ENCODE results near the gene NHSL2.
A peak's percentile ranks its signal among the peaks of the same experiment; 100 is the strongest.

NHSL2 gene

GRCh38 chrX:72176981-72177380 is 266.3 kb downstream of the NHSL2 start:
- H3K4me3 ChIP-seq (ENCODE audit: low read depth, low read length): no peak overlapping the region
- H3K9me3 ChIP-seq (ENCODE audit: severe bottlenecking): peaks cover 3% of the 10 kb centered on the region
- H3K36me3 ChIP-seq: no peaks in the 10 kb centered on the region
- TF ChIP-seq, protein P1, sequence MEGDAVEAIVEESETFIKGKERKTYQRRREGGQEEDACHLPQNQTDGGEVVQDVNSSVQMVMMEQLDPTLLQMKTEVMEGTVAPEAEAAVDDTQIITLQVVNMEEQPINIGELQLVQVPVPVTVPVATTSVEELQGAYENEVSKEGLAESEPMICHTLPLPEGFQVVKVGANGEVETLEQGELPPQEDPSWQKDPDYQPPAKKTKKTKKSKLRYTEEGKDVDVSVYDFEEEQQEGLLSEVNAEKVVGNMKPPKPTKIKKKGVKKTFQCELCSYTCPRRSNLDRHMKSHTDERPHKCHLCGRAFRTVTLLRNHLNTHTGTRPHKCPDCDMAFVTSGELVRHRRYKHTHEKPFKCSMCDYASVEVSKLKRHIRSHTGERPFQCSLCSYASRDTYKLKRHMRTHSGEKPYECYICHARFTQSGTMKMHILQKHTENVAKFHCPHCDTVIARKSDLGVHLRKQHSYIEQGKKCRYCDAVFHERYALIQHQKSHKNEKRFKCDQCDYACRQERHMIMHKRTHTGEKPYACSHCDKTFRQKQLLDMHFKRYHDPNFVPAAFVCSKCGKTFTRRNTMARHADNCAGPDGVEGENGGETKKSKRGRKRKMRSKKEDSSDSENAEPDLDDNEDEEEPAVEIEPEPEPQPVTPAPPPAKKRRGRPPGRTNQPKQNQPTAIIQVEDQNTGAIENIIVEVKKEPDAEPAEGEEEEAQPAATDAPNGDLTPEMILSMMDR (IDR thresholded peaks at IDR 0.05; ENCODE audit: low read depth, low read length): no peak
- DNase-seq: no peak
- H3K27ac ChIP-seq: no peak overlapping the region
- H3K27me3 ChIP-seq (ENCODE audit: insufficient read depth, low read depth, severe bottlenecking): no peaks in the 10 kb centered on the region

DNA sequence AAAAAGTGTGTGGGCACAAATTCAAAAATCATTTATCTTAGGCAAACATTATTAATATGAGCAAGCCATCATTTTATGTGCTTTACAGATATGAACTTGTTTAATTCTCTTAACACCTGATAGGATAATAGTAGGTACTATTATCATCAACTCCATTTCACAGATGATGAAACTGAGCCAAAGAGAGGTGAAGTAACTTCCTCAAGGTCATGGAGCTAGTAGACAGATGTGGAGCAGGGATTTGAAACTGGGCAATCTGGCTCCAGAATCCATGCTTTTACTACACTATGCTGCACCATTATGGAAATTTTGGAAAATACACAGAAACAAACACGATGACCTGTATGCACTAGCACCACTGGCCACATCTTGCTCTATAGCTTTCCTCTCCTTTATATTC is 269.9 kb downstream of the NHSL2 start:
- DNase-seq: no peak
- Histone ChIP-seq H3K27ac (peak overlapping the region; percentile 94), H3K9me3 (ENCODE audit: severe bottlenecking) (peaks cover 3% of the 10 kb centered on the region), H3K27me3 (ENCODE audit: insufficient read depth, low read depth, severe bottlenecking) (no peaks in the 10 kb centered on the region), H3K36me3 (peaks cover 14% of the 10 kb centered on the region), H3K4me3 (ENCODE audit: low read depth, low read length) (peak overlapping the region; percentile 99)
- TF ChIP-seq, protein P1 (IDR thresholded peaks at IDR 0.05; ENCODE audit: low read depth, low read length): no peak

DNA sequence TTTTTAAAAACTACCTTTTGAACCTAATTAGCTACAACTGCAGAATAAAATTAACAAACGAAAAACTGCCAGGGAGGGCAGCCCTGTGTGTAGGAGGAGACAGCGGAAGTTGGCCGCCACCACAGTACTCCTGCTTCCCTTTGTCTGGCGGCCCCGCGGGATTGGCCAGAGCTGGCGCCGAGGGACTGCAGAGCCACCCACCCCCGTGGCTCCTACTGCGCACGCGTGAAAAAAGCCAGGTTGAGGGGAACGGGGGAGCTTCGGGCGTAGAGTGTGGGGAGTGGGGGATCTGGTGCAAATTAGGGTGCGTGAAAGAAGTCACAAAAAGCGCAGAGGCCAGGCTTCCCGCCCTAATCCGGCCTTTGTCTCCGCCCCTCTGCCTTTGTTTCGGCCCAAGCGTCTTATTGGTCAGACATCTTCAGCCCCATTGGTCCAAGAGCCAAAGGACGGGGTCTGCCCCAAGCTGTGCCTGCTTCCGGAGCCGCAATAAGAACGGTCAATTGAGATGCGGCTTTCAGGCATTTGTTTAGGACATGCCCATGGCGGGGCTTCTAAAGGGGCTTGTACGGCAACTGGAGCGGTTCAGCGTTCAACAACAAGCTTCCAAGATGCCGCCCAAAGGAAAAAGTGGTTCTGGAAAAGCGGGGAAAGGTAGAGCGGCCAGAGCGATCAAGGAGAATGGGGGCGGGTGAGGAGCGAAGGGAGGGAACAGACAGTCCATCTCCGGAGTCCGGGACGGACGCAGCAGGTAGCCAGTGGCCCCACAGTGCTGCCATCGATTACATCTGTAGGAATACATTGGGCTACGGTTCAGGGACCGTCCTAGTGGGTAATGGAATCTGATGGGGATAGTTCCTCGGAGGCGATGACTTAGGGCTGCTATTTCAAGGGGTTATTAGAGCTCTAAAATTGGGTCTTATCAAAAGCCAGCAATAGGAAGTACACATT is 270.8 kb downstream of the NHSL2 start, which contains the start of gene PIN4:
TSS of gene PIN4 (plus strand) at position 580 of the 948 bp plus-strand sequence. CDS start at position 609, 29 bp downstream.
- TF ChIP-seq, protein P1 (IDR thresholded peaks at IDR 0.05; ENCODE audit: low read depth, low read length): no peak
- peak; percentile 99 for DNase-seq
- H3K4me3 ChIP-seq (ENCODE audit: low read depth, low read length): peak within 1 kb of the TSS; percentile 99
- H3K27me3 ChIP-seq (ENCODE audit: insufficient read depth, low read depth, severe bottlenecking): no peaks in the 10 kb centered on the region
- peak within 1 kb of the TSS; percentile 94 for H3K27ac ChIP-seq
- peaks cover 20% of the 10 kb centered on the region for H3K36me3 ChIP-seq
- peaks cover 3% of the 10 kb centered on the region for H3K9me3 ChIP-seq (ENCODE audit: severe bottlenecking)

DNA sequence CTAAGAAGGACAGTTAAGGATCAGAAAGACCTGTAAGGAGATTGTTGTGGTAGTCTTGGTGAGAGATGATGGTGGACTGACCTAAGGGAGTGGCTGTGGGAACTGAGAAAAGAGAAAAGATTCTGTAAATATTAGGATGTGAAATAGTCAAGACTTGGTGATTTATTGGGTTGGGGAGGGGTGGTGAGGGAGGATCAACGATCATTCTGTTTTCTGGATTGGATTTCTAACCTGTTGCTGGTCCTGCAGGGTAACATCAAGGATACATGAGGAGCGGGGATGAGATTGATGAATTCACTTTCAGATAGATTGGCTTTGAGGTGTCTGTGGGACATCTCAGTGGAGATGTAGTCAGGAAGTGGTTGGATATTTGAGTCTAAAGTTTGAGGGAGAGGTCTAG is 272.3 kb downstream of the NHSL2 start:
- H3K4me3 ChIP-seq (ENCODE audit: low read depth, low read length): peak overlapping the region; percentile 99; the same call in 1 of the 2 replicates
- no peak overlapping the region for H3K27ac ChIP-seq
- no peaks in the 10 kb centered on the region for H3K27me3 ChIP-seq (ENCODE audit: insufficient read depth, low read depth, severe bottlenecking)
- no peak for DNase-seq
- H3K36me3 ChIP-seq: peaks cover 34% of the 10 kb centered on the region
- TF ChIP-seq, protein P1 (IDR thresholded peaks at IDR 0.05; ENCODE audit: low read depth, low read length): no peak
- H3K9me3 ChIP-seq (ENCODE audit: severe bottlenecking): no peaks in the 10 kb centered on the region

- Histone ChIP-seq H3K4me3 (ENCODE audit: low read depth, low read length) (no peak overlapping the region), H3K27me3 (ENCODE audit: insufficient read depth, low read depth, severe bottlenecking) (no peaks in the 10 kb centered on the region), H3K9me3 (ENCODE audit: severe bottlenecking) (no peaks in the 10 kb centered on the region), H3K27ac (no peak overlapping the region), H3K36me3 (peaks cover 82% of the 10 kb centered on the region)
- no peak for DNase-seq
- TF ChIP-seq, protein P1 (IDR thresholded peaks at IDR 0.05; ENCODE audit: low read depth, low read length): no peak
Observed at GRCh38 chrX:72201836-72202536, 291.3 kb downstream of the NHSL2 start.

Data from WERI-Rb-1 (cell line).